ENCODE measurements around the gene GCG.

GRCh38 chr2:162113088-162113775 lies 38.8 kb downstream of the GCG start:
- no peak for TF ChIP-seq POLR2AphosphoS5 (IDR thresholded peaks at IDR 0.05)
- TF ChIP-seq, protein P1, sequence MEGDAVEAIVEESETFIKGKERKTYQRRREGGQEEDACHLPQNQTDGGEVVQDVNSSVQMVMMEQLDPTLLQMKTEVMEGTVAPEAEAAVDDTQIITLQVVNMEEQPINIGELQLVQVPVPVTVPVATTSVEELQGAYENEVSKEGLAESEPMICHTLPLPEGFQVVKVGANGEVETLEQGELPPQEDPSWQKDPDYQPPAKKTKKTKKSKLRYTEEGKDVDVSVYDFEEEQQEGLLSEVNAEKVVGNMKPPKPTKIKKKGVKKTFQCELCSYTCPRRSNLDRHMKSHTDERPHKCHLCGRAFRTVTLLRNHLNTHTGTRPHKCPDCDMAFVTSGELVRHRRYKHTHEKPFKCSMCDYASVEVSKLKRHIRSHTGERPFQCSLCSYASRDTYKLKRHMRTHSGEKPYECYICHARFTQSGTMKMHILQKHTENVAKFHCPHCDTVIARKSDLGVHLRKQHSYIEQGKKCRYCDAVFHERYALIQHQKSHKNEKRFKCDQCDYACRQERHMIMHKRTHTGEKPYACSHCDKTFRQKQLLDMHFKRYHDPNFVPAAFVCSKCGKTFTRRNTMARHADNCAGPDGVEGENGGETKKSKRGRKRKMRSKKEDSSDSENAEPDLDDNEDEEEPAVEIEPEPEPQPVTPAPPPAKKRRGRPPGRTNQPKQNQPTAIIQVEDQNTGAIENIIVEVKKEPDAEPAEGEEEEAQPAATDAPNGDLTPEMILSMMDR (IDR thresholded peaks at IDR 0.05) = no peak
